ENCODE measurements around the gene GALK1.
A peak's percentile ranks its signal among the peaks of the same experiment; 100 is the strongest.
"Not testable (repeated sequence)": the region's sequence is repeated elsewhere in the genome, so short reads cannot be mapped to it uniquely, and the experiment has no call there.

GALK1 gene

GRCh38 chr17:75783803-75784472, 18.9 kb upstream of the GALK1 start:
- DNase-seq, result no peak

GRCh38 chr17:75783069-75783783, 18.2 kb upstream of the GALK1 start:
- DNase-seq, result peak; percentile 84 to 98 (median 96)

GRCh38 chr17:75779987-75780889, 15.2 kb upstream of the GALK1 start:
- no peak for DNase-seq

GRCh38 chr17:75779250-75779986, 14.4 kb upstream of the GALK1 start:
- DNase-seq, result peak; percentile 98 to 100 (median 99)

- no peak for DNase-seq
These were observed 13.9 kb upstream of the GALK1 start for GRCh38 chr17:75778861-75779249.

- DNase-seq, result not testable (repeated sequence)
These were observed 13.3 kb upstream of the GALK1 start for GRCh38 chr17:75778066-75778860.

- no peak for DNase-seq
These were observed 12.4 kb upstream of the GALK1 start for GRCh38 chr17:75777296-75777922.

- peak; percentile 70 to 76 (median 74) for DNase-seq
These were observed 11.6 kb upstream of the GALK1 start for GRCh38 chr17:75776386-75777295.

- DNase-seq, result peak; percentile 28 to 50 (median 44)
These were observed 10.1 kb upstream of the GALK1 start for GRCh38 chr17:75774991-75775668.

GRCh38 chr17:75774471-75774990, 9.5 kb upstream of the GALK1 start:
- peak in 1 of 3 donors; percentile 23 for DNase-seq

- no peak for DNase-seq
These were observed 8.9 kb upstream of the GALK1 start for GRCh38 chr17:75773808-75774470.

- DNase-seq, result no peak
These were observed 8.3 kb upstream of the GALK1 start for GRCh38 chr17:75773121-75773807.

- no peak for DNase-seq
These were observed 6.6 kb upstream of the GALK1 start for GRCh38 chr17:75771334-75772281.

GRCh38 chr17:75769536-75769935, 4.5 kb upstream of the GALK1 start:
- no peak for DNase-seq

- no peak for DNase-seq
These were observed 2.9 kb upstream of the GALK1 start for GRCh38 chr17:75767881-75768280.

GRCh38 chr17:75765981-75766380, 989 bp upstream of the GALK1 start:
- DNase-seq, result no peak

GRCh38 chr17:75764417-75764710, 628 bp downstream of the GALK1 start:
- DNase-seq, result no peak
